Measurements from ENCODE around the gene TSC22D1.
A peak's percentile ranks its signal among the peaks of the same experiment; 100 is the strongest.

The TSC22D1 gene

GRCh38 chr13:44394658-44395057, 181.5 kb downstream of the TSC22D1 start:
- H2BK5ac ChIP-seq (ENCODE audit: low read length), result no peak overlapping the region
- no peak overlapping the region for H2BK120ac ChIP-seq (ENCODE audit: low read depth, low read length)
- H3K79me2 ChIP-seq (ENCODE audit: control insufficient read depth, insufficient read depth, low read length), result no peaks in the 10 kb centered on the region
- H2BK15ac ChIP-seq (replicated peaks; ENCODE audit: low read depth), result no peak overlapping the region
- H3K27me3 ChIP-seq (ENCODE audit: insufficient read depth, low read length, poor library complexity), result no peaks in the 10 kb centered on the region
- H3K4me2 ChIP-seq (ENCODE audit: low read length), result no peak overlapping the region
- no peak overlapping the region for H3K4me3 ChIP-seq (ENCODE audit: low read length)
- H3K18ac ChIP-seq (ENCODE audit: low read length), result no peak overlapping the region
- no peak overlapping the region for H3K4ac ChIP-seq (ENCODE audit: low read depth, low read length)
- peak; percentile 84 for DNase-seq
- no peak overlapping the region for H3K56ac ChIP-seq (ENCODE audit: low read length)
- H2AK5ac ChIP-seq (ENCODE audit: low read length), result no peak overlapping the region
- H3K79me1 ChIP-seq (ENCODE audit: low read length), result no peaks in the 10 kb centered on the region
- no peak overlapping the region for H3K27ac ChIP-seq (ENCODE audit: low read depth, low read length)
- H3K36me3 ChIP-seq (ENCODE audit: control insufficient read depth, insufficient read depth, low read length), result no peaks in the 10 kb centered on the region
- no peak overlapping the region for H3K23ac ChIP-seq (ENCODE audit: low read length)
- H3K4me1 ChIP-seq (ENCODE audit: control insufficient read depth, low read depth, low read length), result peaks cover 17% of the 10 kb centered on the region
- no peak overlapping the region for H4K5ac ChIP-seq (ENCODE audit: low read length)
- no peak overlapping the region for H3K9ac ChIP-seq (ENCODE audit: low read length)
- H4K8ac ChIP-seq (ENCODE audit: low read depth, low read length), result no peak overlapping the region

GRCh38 chr13:44393391-44393790, 182.7 kb downstream of the TSC22D1 start:
- no peak overlapping the region for H4K8ac ChIP-seq (ENCODE audit: low read depth, low read length)
- peaks cover 26% of the 10 kb centered on the region for H3K4me1 ChIP-seq (ENCODE audit: control insufficient read depth, low read depth, low read length)
- WGBS (ENCODE audit: extremely low coverage, insufficient coverage, low lambda C conversion rate), result no CpG with 5 or more reads among the region's 8 CpGs
- no peak overlapping the region for H3K9ac ChIP-seq (ENCODE audit: low read length)
- no peak overlapping the region for H4K5ac ChIP-seq (ENCODE audit: low read length)
- H2AK5ac ChIP-seq (ENCODE audit: low read length), result peak overlapping the region; percentile 12
- no peak overlapping the region for H2BK5ac ChIP-seq (ENCODE audit: low read length)
- H2BK120ac ChIP-seq (ENCODE audit: low read depth, low read length), result no peak overlapping the region
- H3K79me2 ChIP-seq (ENCODE audit: control insufficient read depth, insufficient read depth, low read length), result no peaks in the 10 kb centered on the region
- no peak overlapping the region for H3K18ac ChIP-seq (ENCODE audit: low read length)
- no peaks in the 10 kb centered on the region for H3K27me3 ChIP-seq (ENCODE audit: insufficient read depth, low read length, poor library complexity)
- H3K56ac ChIP-seq (ENCODE audit: low read length), result no peak overlapping the region
- H3K27ac ChIP-seq (ENCODE audit: low read depth, low read length), result no peak overlapping the region
- no peaks in the 10 kb centered on the region for H3K79me1 ChIP-seq (ENCODE audit: low read length)
- H3K4me3 ChIP-seq (ENCODE audit: low read length), result no peak overlapping the region
- H2BK15ac ChIP-seq (replicated peaks; ENCODE audit: low read depth), result no peak overlapping the region
- H3K4me2 ChIP-seq (ENCODE audit: low read length), result no peak overlapping the region
- no peaks in the 10 kb centered on the region for H3K36me3 ChIP-seq (ENCODE audit: control insufficient read depth, insufficient read depth, low read length)
- H3K23ac ChIP-seq (ENCODE audit: low read length), result no peak overlapping the region
- no peak for DNase-seq
- H3K4ac ChIP-seq (ENCODE audit: low read depth, low read length), result no peak overlapping the region

- Histone ChIP-seq H3K4me1 (ENCODE audit: control insufficient read depth, low read depth, low read length) (peaks cover 20% of the 10 kb centered on the region), H3K79me1 (ENCODE audit: low read length) (no peaks in the 10 kb centered on the region), H2BK15ac (replicated peaks; ENCODE audit: low read depth) (peak overlapping the region; percentile 66), H3K23ac (ENCODE audit: low read length) (no peak overlapping the region), H4K8ac (ENCODE audit: low read depth, low read length) (no peak overlapping the region), H2BK5ac (ENCODE audit: low read length) (no peak overlapping the region), H3K9ac (ENCODE audit: low read length) (no peak overlapping the region), H3K4me2 (ENCODE audit: low read length) (no peak overlapping the region), H3K56ac (ENCODE audit: low read length) (no peak overlapping the region), H3K27ac (ENCODE audit: low read depth, low read length) (no peak overlapping the region), H3K4me3 (ENCODE audit: low read length) (no peak overlapping the region), H4K5ac (ENCODE audit: low read length) (no peak overlapping the region), H2BK120ac (ENCODE audit: low read depth, low read length) (no peak overlapping the region), H3K4ac (ENCODE audit: low read depth, low read length) (no peak overlapping the region), H2AK5ac (ENCODE audit: low read length) (no peak overlapping the region), H3K27me3 (ENCODE audit: insufficient read depth, low read length, poor library complexity) (no peaks in the 10 kb centered on the region), H3K18ac (ENCODE audit: low read length) (peak overlapping the region; percentile 77), H3K79me2 (ENCODE audit: control insufficient read depth, insufficient read depth, low read length) (no peaks in the 10 kb centered on the region), H3K36me3 (ENCODE audit: control insufficient read depth, insufficient read depth, low read length) (no peaks in the 10 kb centered on the region)
- no CpG with 5 or more reads among the region's 1 CpG for WGBS (ENCODE audit: extremely low coverage, insufficient coverage, low lambda C conversion rate)
- DNase-seq, result no peak
Measured at GRCh38 chr13:44389876-44390275, 186.3 kb downstream of the TSC22D1 start.

GRCh38 chr13:44389060-44389666, 187.0 kb downstream of the TSC22D1 start:
- H3K23ac ChIP-seq (ENCODE audit: low read length), result no peak overlapping the region
- peak overlapping the region; percentile 18 for H3K27ac ChIP-seq (ENCODE audit: low read depth, low read length)
- H2AK5ac ChIP-seq (ENCODE audit: low read length), result no peak overlapping the region
- H2BK15ac ChIP-seq (replicated peaks; ENCODE audit: low read depth), result peak overlapping the region; percentile 20
- no peaks in the 10 kb centered on the region for H3K36me3 ChIP-seq (ENCODE audit: control insufficient read depth, insufficient read depth, low read length)
- DNase-seq, result peak; percentile 55
- H3K27me3 ChIP-seq (ENCODE audit: insufficient read depth, low read length, poor library complexity), result no peaks in the 10 kb centered on the region
- no peak overlapping the region for H3K4me3 ChIP-seq (ENCODE audit: low read length)
- peaks cover 20% of the 10 kb centered on the region for H3K4me1 ChIP-seq (ENCODE audit: control insufficient read depth, low read depth, low read length)
- peak overlapping the region; percentile 78 for H3K4ac ChIP-seq (ENCODE audit: low read depth, low read length)
- H3K18ac ChIP-seq (ENCODE audit: low read length), result peak overlapping the region; percentile 77
- H3K79me2 ChIP-seq (ENCODE audit: control insufficient read depth, insufficient read depth, low read length), result no peaks in the 10 kb centered on the region
- H3K56ac ChIP-seq (ENCODE audit: low read length), result peak overlapping the region; percentile 19
- H2BK5ac ChIP-seq (ENCODE audit: low read length), result peak overlapping the region; percentile 29
- H4K5ac ChIP-seq (ENCODE audit: low read length), result no peak overlapping the region
- no peak overlapping the region for H3K9ac ChIP-seq (ENCODE audit: low read length)
- no peak overlapping the region for H3K4me2 ChIP-seq (ENCODE audit: low read length)
- no peak overlapping the region for H4K8ac ChIP-seq (ENCODE audit: low read depth, low read length)
- H2BK120ac ChIP-seq (ENCODE audit: low read depth, low read length), result peak overlapping the region; percentile 90
- WGBS (ENCODE audit: extremely low coverage, insufficient coverage, low lambda C conversion rate), result no CpG with 5 or more reads among the region's 4 CpGs
- H3K79me1 ChIP-seq (ENCODE audit: low read length), result no peaks in the 10 kb centered on the region

GRCh38 chr13:44388427-44389059, 187.6 kb downstream of the TSC22D1 start:
- peak; percentile 95 for DNase-seq
- peak overlapping the region; percentile 19 for H3K56ac ChIP-seq (ENCODE audit: low read length)
- H2BK120ac ChIP-seq (ENCODE audit: low read depth, low read length), result peak overlapping the region; percentile 90
- no peaks in the 10 kb centered on the region for H3K36me3 ChIP-seq (ENCODE audit: control insufficient read depth, insufficient read depth, low read length)
- peak overlapping the region; percentile 18 for H3K27ac ChIP-seq (ENCODE audit: low read depth, low read length)
- H4K5ac ChIP-seq (ENCODE audit: low read length), result no peak overlapping the region
- H2BK5ac ChIP-seq (ENCODE audit: low read length), result peak overlapping the region; percentile 29
- peak overlapping the region; percentile 78 for H3K4ac ChIP-seq (ENCODE audit: low read depth, low read length)
- H3K79me2 ChIP-seq (ENCODE audit: control insufficient read depth, insufficient read depth, low read length), result no peaks in the 10 kb centered on the region
- no peak overlapping the region for H3K9ac ChIP-seq (ENCODE audit: low read length)
- H4K8ac ChIP-seq (ENCODE audit: low read depth, low read length), result no peak overlapping the region
- no peaks in the 10 kb centered on the region for H3K79me1 ChIP-seq (ENCODE audit: low read length)
- H2AK5ac ChIP-seq (ENCODE audit: low read length), result no peak overlapping the region
- H3K18ac ChIP-seq (ENCODE audit: low read length), result peak overlapping the region; percentile 77
- H3K4me3 ChIP-seq (ENCODE audit: low read length), result no peak overlapping the region
- H3K23ac ChIP-seq (ENCODE audit: low read length), result no peak overlapping the region
- H2BK15ac ChIP-seq (replicated peaks; ENCODE audit: low read depth), result peak overlapping the region; percentile 20
- H3K27me3 ChIP-seq (ENCODE audit: insufficient read depth, low read length, poor library complexity), result no peaks in the 10 kb centered on the region
- H3K4me2 ChIP-seq (ENCODE audit: low read length), result no peak overlapping the region
- peaks cover 20% of the 10 kb centered on the region for H3K4me1 ChIP-seq (ENCODE audit: control insufficient read depth, low read depth, low read length)
- WGBS (ENCODE audit: extremely low coverage, insufficient coverage, low lambda C conversion rate), result no CpG with 5 or more reads among the region's 7 CpGs

Data from mesendoderm (in vitro differentiated cells).